Measurements from ENCODE around the gene PGPEP1.
A peak's percentile ranks its signal among the peaks of the same experiment; 100 is the strongest.

Gene PGPEP1

GRCh38 chr19:18417250-18418028 lies 77.0 kb downstream of the PGPEP1 start:
- peaks cover 19% of the 10 kb centered on the region for H3K36me3 Mint-ChIP-seq (ENCODE audit: low read depth)
- peak overlapping the region; percentile 80 for H3K27ac Mint-ChIP-seq
- DNase-seq, result peak; percentile 66
- H3K27me3 Mint-ChIP-seq, result peaks cover 54% of the 10 kb centered on the region
- peak overlapping the region; percentile 75 for H3K4me3 Mint-ChIP-seq
- peaks cover 66% of the 10 kb centered on the region for H3K4me1 Mint-ChIP-seq (ENCODE audit: low read depth)
- no peaks in the 10 kb centered on the region for H3K9me3 Mint-ChIP-seq

GRCh38 chr19:18418029-18418482 lies 77.7 kb downstream of the PGPEP1 start:
- Mint-ChIP-seq H3K36me3 (ENCODE audit: low read depth) (peaks cover 26% of the 10 kb centered on the region), H3K27me3 (peaks cover 48% of the 10 kb centered on the region), H3K9me3 (no peaks in the 10 kb centered on the region), H3K27ac (peak overlapping the region; percentile 82), H3K4me3 (peak overlapping the region; percentile 75), H3K4me1 (ENCODE audit: low read depth) (peaks cover 72% of the 10 kb centered on the region)
- DNase-seq, result peak; percentile 63

- no peaks in the 10 kb centered on the region for H3K9me3 Mint-ChIP-seq
- peaks cover 44% of the 10 kb centered on the region for H3K27me3 Mint-ChIP-seq
- peaks cover 77% of the 10 kb centered on the region for H3K4me1 Mint-ChIP-seq (ENCODE audit: low read depth)
- no peak for DNase-seq
- peaks cover 29% of the 10 kb centered on the region for H3K36me3 Mint-ChIP-seq (ENCODE audit: low read depth)
- peak overlapping the region; percentile 75 for H3K4me3 Mint-ChIP-seq
- H3K27ac Mint-ChIP-seq, result peak overlapping the region; percentile 82
These were observed 78.2 kb downstream of the PGPEP1 start for GRCh38 chr19:18418483-18419194.

- Mint-ChIP-seq H3K27me3 (peaks cover 40% of the 10 kb centered on the region), H3K4me1 (ENCODE audit: low read depth) (peaks cover 81% of the 10 kb centered on the region), H3K9me3 (no peaks in the 10 kb centered on the region)
These were observed 78.8 kb downstream of the PGPEP1 start, which contains the start of gene SSBP4 for GRCh38 chr19:18419195-18419698. SSBP4 (plus strand) TSS chr19:18419398; CDS start chr19:18419649, 251 bp downstream.

More at GRCh38 chr19:18419195-18419698, 78.8 kb downstream of the PGPEP1 start, which contains the start of gene SSBP4:
- H3K4me3 Mint-ChIP-seq, result peak within 1 kb of the TSS; percentile 87
- peak within 1 kb of the TSS; percentile 87 for H3K27ac Mint-ChIP-seq
- peak; percentile 83 for DNase-seq
- H3K36me3 Mint-ChIP-seq (ENCODE audit: low read depth), result peaks cover 31% of the 10 kb centered on the region

Data from activated T-cell treated with anti-CD3 and anti-CD28 coated beads, Interleukin-2, amount 50 U/mL, for 24 hours (primary cell).